Activated CD4-positive, alpha-beta T cell treated with anti-CD3 and anti-CD28 coated beads, Interleukin-2, amount 50 U/mL, for 48 hours (primary cell): ENCODE measurements around the gene PRKAG2.
"Not testable (repeated sequence)": the region's sequence is repeated elsewhere in the genome, so short reads cannot be mapped to it uniquely, and the experiment has no call there.

Experiments used
- DNase-seq, 2 experiments: peaks; one replicate each; pipeline ENCODE4 v3.0.0-alpha.2; 2020

The PRKAG2 gene

DNA sequence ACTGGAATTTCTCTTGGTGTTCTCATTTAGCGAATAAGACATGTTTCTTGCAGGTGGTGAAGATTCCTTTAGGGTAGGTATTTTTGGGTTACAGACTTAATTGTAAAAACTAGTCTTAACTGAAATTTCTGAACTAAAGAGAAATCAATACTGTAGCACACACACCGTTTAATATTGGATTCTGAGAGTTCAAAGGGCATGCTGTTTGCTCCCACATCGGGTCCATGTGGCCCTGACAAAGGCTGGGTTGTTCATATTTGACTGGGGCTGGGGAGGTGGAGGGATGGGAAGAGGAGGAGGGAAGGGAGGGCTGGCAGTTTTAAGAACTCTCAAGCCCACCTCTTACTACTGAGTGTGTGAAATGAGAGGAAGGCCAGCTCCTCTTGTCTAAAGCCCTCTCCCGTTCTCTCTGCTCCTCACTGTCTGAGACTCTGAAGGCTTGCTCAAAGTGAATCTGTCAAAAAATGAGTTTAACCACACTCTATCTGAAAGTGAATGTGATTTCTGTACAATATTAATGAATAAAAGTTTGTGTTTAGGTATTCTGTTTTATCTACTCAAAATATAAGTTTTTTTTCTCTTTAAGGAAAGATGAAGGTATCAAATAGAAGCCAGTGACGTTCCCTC lies 317.2 kb downstream of the PRKAG2 start:
- DNase-seq = no peak

DNA sequence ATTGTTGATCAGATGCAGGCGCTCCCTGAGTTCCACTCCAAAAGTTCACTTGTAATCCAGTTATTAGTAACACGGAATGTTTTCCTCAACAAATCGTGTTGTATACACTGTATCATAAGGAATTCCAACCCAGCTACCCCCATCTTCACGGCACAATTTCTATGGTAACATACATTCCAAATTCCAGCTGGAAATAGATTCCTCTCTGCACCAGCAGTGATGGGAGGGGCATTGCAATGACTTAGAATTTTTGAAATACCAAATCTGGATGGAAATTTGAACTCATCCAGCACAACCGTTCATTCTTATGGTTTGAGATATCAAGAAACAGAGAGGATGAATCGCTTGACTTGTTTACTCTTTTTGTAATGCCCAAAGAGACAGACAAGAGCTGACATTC lies 318.3 kb downstream of the PRKAG2 start:
- DNase-seq = no peak

DNA sequence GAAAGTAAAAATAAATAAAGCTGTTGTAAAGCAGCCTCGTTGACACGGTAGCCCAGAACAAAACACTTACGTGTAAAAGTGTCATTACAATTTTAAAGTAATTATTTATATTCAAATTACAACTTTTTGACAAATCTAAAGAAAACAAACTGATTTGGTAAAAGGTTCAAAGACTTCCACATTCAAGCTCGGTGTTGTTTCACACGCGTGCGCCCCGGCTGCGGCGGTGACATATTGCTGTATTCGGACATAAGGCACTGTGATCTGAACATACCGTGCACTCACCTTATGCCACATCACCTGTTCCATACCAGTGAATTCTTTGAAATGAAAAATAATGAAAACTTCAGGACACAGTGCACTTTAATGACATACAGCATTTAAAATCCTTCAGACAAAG lies 320.3 kb downstream of the PRKAG2 start:
- no peak for DNase-seq

DNA sequence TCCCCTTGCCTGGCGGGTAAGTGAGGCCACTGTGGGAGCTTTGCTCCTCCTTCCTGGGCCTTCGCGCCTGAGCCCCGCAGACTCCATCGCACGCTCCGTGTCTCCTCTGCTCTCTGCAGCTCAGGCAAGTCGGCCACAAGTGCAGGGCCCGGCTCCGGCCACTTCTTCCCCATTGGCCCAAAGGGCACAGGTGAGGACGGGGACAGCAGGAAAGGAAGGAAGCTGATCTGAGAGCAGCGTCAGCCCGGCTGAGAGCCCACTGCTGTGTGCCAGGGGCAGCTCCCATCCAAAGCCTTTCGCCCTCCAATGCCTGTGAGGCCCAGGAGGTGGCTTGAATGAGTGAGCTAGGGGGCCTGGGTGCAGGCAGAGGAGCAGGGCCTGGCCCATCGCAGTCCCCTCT lies 323.6 kb downstream of the PRKAG2 start:
- DNase-seq = no peak

DNA sequence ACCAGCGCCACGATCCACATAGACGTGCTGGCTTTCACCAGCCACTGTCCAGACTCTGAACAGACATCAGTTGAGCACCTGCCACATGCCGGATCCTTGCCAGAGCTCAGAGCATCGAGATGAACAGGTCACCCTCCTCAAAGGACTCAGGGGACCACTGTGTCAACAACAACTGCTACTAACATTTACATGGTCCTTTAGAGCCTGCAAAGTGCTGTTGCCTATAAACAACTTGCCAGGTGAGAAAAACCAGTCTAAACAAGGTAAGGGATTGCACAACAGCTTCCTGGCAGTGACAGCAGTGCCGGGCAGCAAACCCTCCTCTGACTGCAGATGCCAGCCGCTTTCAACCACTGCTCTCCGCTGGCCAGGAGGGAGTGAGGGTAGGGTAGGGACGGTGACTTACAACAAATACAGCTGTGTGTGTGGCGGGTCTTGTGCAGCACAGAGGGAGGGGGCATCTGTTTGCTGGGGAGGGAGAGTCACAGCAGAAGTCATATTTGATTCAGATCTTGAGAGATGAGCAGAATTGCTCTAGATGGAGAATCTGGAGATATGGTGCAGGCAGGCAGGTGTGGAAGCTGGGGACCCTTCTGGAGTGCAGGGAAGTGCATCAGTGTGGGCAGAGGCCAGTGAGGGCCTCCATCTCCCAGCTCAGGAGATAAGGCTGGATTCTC lies 324.4 kb downstream of the PRKAG2 start:
- DNase-seq = no peak

DNA sequence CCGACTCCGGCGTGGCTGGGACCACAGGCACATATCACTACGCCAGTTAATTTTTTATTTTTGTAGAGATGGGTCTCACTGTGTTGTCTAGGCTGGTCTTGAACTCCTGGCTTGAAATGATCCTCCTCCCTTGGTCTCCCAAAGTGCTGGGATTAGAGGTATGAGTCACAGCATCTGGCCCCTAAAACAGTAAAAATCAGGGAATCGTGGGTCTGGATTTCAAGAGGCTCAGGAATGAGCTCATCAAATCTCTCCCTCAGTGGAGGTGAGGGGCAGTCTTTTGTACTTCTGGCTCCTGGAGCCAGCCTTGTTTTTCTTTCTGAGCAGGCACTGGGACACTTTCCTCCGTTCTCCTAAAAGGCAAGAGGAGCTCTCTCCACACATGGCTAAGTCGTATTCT lies 325.1 kb downstream of the PRKAG2 start:
- no peak for DNase-seq

DNA sequence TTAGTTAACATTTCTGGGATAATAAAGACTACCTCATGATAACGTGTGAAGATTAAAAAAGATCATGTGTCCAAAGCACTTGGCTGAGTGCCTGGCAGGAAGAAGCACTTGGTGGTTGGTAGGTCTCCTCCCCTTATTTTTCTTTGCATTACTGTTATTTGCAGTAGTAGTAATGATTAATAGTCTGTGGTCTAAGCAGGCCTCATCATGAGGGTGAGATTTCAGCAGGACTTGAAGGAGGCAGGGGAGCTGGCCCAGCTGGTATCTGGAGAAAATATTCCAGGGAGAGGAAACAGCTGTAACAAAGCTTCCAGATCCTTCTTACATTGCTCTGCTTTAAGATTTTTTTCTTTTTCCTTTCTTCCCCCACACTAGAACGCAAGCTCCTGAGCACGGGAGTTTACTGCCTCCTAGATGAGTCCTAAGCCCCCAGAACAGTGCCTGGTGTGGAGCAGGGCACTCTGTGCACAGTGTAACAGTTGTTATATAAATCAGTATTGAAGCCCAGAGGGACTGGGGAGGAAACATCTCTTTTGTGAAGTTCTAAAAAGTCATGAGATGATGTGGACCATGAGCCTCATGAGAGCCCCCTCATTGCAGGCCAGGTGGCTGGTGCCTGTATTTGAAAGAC lies 326.1 kb downstream of the PRKAG2 start:
- no peak for DNase-seq

DNA sequence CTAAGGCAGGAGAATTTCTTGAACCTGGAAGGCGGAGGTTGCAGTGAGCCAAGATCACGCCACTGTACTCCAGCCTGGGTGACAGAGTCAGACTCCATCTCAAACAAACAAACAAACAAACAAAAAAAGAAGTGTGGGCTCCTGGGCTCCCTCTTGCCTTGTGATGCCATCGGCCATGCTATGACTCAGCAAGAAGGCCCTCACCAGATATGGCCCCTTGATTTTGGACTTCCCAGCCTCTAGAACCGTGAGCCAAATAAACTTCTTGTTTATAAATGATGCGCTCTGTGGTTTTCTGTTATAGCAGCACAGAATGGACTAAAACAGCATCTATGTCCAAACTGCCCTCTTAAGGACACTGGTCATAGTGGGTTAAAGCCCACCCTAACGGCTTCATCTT lies 327.3 kb downstream of the PRKAG2 start:
- no peak for DNase-seq

DNA sequence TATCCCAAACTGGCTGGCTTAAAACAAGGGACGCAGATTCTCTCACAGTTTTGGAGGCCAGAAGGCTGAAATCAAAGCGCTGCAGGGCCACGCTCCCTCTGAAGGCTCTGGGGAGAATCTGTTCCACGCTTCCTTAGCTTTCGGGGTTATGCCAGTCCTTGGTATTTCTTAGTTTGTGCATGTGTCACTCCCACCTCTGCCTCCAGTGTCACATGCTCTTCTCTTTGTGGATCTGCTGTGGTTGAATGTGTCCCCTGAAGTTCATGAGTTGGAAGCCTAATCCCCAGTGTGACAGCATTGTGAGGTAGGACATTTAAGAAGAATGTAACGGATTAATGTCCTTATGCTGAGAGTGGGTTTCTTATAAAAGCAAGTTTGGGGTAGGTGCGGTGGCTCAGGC lies 327.8 kb downstream of the PRKAG2 start:
- DNase-seq = no peak

DNA sequence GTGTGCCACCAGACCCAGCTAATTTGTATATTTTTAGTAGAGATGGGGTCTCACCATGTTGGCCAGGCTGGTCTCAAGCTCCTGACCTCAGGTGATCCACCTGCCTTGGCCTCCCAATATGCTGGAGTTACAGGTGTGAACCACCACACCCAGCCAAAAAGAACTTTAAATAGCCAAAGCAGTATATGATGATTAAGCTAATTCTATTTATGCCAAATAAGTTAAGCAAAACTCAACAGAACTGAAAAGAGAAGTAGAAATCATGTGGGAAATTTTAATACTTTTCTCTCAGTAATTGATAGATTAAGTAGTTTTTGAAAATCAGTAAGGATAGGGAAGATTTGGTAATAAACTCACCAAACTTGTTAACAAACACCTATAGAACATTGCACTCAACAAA lies 332.7 kb downstream of the PRKAG2 start:
- DNase-seq = no peak

DNA sequence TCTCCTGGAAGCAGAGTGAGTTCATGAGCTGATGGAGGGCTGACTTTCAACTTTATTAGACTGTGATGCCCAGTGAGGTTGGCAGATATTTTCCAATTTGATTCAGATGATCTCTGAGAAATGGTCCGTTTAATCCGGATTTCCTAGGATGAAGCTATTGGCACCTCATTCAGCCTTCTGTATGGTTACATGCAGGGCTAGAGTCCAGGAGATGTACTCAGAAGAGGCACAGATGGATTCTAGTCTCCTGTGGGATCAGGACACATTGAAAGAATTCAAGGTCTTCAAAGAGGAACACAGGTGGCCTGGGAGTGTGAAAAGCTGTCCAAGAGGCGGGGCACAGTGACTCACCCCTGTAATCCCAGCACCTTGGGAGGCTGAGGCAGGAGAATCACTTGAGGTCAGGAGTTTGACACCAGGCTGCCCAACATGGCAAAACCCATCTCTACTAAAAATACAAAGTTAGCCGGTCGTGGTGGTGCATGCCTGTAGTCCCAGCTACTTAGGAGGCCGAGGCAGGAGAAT lies 334.2 kb downstream of the PRKAG2 start:
- DNase-seq = no peak

DNA sequence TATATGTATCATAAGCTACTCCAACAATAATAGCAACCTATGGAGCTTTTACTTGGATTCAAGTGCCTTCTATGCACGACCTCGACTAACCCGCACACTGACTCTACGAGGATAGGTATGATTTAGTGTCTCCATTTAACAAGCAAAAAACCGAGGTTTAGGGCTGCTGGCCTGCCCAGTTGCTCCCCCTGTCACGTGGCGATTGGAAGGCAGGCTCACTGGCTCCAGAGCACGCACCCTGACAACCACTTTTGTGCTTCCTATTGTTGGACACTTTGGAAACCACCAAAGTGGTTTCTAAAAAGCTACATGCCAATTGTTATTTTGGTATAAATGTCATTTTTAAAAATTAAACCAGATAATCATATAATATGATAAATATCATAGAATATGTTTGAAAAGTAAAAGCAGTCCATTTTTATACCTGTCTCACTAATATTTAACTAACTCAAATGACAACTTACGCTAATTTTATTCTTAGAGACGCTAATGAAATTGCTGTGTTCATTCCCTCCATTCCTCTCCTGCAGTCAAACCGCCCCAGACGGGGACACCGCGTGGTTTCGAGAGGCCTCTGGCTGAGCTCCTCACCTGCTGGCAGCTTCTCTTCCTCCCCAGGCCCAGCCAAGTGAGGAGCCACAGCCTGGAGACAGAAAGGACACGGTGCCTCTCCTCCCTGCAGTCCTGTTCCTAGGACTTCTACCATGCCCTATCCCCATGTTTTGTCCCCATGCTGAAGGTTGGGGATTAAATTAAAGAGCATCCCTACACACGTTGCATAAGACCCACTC lies 335.0 kb downstream of the PRKAG2 start:
- DNase-seq = no peak

DNA sequence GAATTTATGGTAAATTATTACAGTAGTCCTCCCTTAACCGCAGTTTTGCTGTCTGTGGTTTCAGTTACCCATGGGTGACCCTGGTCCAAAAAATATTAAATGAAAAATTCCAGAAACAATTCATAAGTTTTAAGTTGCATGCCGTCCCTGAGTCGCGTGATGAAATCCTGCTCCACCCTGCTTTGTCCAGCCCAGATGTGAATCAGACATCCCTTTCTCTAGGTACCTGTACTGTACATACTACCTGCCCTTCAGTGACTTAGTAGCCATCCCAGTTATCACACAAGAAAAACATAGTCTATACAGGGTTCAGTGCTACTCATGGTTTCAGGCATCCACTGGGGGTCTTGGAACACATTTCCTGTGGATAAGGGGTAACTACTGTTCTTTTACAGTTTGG lies 336.8 kb downstream of the PRKAG2 start:
- DNase-seq = no peak

DNA sequence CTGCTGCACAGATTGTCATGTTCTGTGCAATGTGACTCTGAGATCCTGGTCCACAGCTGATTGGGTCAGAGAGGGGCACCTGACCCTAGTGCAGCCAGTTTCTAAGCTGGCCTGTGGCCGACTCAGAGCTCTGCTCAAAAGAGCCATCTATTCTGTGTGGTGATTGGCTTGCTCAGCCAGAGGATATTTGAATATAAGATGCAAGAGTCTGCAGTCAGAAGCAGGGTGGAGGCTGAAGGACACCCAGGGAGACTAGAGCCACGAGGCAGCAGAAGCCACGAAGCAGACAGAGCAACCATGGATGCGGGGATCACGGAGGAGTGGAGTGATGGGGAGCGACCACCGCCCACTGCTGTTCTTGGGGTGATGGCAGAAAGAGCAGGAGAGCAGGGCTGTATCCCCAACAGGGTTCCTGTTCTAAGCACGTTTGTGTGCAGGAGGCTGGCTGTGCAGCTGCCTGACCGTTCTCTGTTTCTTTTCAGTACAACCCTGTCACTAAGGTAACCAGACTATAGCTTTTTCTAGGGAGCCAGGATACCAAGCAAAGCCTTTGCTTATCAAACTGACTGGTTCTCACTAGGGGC lies 337.7 kb downstream of the PRKAG2 start:
- no peak for DNase-seq

DNA sequence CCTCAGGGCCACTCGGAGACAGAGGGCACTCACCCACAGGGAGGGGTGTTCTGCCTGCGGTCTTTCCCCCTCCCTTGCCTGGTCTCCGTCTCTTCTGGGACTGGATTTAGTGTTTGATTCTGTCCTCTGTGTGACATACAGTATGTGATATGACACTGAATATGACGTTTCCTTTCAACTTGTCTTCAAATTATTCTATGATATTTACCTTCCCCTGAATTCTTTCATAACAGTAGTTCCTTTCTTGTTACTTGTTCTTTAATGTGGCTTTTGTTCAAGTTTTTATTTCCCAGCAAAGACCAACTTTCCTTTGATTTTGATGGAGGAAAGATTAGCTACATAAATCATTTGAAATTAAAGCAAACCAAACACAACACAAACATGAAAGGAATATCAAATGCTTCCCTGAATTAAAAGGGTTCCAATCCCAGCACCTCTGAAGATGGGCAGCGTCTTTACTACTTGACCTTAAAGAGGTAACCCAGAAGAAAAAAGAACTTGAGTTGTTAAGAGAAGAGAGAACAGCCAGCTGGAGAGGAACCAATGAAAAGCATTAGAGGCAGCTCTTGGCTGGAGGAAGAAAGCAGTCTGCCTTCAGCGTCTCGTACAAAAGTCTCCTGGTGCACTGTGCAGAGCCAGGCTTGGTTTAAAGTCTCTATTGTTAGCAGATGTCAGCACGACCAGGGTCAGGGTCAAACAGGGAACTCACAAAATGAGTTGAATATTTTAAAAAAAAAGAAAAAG lies 338.9 kb downstream of the PRKAG2 start:
- DNase-seq = no peak

DNA sequence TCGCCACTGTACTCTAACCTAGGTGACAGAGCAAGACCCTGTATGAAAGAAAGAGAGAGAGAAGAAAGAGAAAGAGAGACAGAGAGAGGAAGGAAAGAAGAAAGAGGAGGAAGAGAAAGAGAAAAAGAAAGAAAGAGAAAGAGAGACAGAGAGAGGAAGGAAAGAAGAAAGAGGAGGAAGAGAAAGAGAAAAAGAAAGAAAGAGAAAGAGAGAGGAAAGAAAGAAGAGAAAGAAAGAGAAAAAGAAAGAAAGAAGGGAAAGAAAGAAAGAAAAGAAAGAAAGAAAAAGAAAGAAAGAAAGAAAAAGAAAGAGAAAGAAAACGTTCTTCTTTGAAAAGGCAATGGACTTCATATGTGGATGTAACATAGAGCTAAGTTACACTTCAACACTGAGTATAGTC lies 340.7 kb downstream of the PRKAG2 start:
- not testable (repeated sequence) for DNase-seq

DNA sequence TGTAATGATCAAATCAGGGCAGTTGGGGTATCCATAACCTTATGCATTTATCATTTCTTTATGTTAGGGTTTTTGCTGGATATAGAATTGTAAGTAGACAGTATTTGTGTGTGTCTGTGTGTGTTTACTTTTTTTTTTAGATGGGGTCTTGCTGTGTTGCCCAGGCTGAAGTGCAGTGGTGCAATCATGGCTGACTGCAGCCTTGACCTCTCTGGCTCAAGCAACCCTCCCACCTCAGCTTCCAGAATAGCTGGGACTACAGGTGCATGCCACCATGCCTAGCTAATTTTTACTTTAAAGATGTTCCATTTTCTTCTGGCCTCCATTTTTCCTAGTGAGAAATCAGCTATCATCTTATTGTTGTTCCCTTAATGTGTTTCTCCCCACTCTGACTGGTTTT lies 347.1 kb downstream of the PRKAG2 start:
- DNase-seq = no peak

DNA sequence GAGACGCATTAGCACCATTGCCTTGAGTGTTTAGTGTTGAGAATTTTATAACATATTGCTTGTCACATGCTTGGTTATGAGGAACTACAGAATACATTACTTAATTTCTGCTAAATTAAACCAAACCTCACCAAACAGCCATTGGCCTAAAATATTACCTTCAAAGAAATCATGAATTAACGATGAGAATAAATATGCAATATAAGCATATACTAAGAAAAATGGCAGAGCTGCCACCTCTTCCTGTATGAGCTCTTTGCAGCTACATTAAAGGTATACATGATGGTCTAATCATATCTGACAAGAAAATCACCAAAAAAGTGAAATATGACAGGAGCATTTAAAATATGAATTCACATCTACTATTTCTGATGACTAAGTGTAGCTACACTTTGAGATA lies 352.1 kb downstream of the PRKAG2 start:
- DNase-seq = no peak

DNA sequence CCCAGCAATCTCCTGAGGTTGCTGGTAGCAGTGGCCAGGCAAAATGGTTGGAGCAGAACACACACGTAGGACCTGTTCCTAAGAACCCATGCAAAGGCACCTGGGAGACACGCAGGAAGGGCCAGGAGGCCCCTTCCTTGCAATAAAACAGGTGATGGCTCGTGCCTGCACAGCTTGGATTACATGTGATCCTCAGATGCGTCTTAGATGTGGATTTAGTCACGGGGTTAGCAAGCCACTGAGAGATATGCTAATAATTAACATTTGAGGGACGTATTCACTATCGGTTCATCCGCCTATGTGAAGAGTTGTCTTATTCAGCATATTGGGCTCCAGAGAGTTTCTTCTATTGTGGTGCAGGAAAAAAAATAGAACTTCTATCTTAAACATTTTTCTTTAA lies 352.6 kb downstream of the PRKAG2 start:
- DNase-seq = no peak

DNA sequence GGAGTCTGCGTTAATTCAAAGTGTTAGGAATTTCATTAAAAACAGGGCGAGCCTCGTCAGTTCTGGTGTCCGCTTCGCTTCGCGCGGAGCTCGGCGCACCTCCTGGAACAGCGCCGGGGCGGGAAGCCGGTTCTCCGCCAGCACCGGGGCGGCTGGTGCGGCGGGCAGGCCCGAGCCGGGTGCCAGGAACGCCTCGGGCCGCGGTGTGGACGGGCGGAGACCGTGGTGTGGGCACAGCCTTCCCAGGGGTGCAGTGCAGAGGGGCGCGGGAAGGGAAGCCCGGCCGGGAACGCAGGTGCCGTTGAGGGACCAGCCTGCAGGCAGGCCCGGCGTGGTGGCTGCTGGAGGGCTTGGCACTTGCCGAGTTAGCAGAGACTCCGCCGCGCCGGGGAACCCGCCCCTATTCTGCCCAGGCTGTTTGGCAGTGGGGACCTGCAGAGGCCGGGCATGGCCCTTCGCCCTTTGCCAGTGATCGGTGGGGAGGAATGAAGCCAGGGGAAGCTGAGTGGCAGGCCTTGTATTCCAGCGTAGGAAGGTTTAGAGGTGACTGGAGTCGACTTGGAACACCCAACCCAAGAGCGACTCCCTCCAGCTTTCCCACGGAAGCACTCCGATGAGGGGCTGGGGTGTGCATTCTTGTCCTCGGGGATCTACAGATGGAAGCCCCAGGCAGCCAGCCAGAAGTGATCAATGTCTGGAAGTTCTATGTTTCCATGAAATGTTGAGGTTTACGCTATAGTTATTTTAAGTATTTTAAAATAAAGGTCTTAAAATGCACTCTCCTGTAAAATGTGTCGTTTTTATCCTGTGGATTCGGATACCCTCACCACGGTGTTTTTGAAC lies 356.3 kb downstream of the PRKAG2 start:
- peak; percentile 46 to 52 for DNase-seq

DNA sequence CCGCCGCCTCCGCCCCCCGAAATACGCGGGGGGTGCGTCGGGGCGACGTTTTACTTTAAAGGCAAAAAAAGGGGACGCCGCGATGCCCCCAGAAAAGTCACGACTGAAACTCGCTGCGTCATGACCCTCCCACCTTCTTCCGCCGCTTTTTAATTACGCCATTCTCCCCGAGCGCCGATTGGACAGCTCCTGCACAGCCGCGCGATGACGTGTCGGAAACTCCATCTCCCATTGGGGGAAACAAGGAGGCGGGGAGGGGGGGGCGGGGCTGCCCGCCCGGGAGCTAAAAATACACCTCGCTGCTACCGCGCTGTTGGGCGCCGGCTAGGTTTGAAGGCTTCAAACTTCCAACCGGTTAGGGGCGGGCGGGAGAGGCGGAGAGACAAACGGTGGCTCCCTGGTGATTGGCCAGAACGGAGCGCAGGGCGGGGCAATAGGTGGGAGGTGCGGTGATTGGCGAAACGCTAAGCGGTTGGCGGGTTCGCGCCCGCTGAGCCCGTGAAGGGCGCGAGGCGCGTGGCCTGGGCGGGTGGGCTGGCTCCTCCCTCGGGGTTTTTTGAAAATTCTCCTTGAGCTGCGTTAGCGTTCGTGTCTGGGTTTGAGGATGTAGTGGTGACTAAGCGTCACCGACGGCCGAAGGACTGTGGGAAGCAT lies 357.0 kb downstream of the PRKAG2 start, which contains the start of gene RHEB:
RHEB (minus strand) TSS at position 131 of the 654 bp plus-strand sequence. CDS start 384 bp downstream, outside the sequence.
- peak; percentile 99 for DNase-seq
